GM12891 (cell line): ENCODE data around the gene CGNL1.

Source experiments
- DNase-seq: peaks from one replicate; pipeline ENCODE4 v3.0.0; 2011; ENCODE audit warnings: low spot score; ENCODE audit not compliant: insufficient read length
- FAIRE-seq: peaks from 2 replicates; lab custom pipeline; 2011; peaks lifted over from hg19 to GRCh38; lab: Jason Lieb, UNC
- PAX5 ChIP-seq: IDR thresholded peaks from 2 replicates; pipeline ENCODE4 v1.6.1; 2011; ENCODE audit warnings: low read length, moderate library complexity, mild to moderate bottlenecking; ENCODE audit not compliant: insufficient read depth, severe bottlenecking
- POLR2A ChIP-seq: IDR thresholded peaks from 2 replicates; pipeline ENCODE4 v1.6.1; 2011; ENCODE audit warnings: low read depth, low read length, control low read depth
- POLR2AphosphoS5 ChIP-seq: IDR thresholded peaks from 2 replicates; pipeline ENCODE4 v1.6.1; 2011; ENCODE audit warnings: low read depth, low read length, control low read depth
- POU2F2 ChIP-seq: IDR thresholded peaks from 2 replicates; pipeline ENCODE4 v1.6.1; 2011; ENCODE audit warnings: low read depth, mild to moderate bottlenecking, control low read depth, low read length, moderate library complexity
- SPI1 ChIP-seq: IDR thresholded peaks from 2 replicates; pipeline ENCODE4 v1.6.1; 2011; ENCODE audit warnings: low read depth, low read length, control low read depth
- TAF1 ChIP-seq: IDR thresholded peaks from 2 replicates; pipeline ENCODE4 v1.6.1; 2011; ENCODE audit warnings: low read depth, low read length, control low read depth

The CGNL1 gene

DNA sequence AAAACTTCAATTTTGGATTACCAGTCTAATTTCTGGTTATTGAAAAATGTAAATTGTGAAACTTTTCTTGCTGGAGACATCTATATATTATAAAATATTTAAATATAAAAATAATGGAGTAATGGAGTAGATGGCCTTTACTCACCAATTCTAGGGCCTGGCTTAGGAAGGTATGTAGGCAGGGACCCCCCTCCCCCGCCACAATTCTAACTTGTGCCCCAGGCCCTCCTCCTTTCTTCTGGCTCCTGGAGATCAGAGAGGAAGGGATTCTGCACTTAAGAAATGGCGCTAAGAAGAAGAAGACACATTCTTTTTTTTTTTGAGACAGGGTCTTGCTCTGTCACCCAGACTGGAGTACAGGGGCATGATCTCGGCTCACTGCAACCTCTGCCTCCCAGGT, 49.5 kb downstream of the CGNL1 start:
- no peak for FAIRE-seq
- DNase-seq = no peak
- no peak for TF ChIP-seq POLR2AphosphoS5
- TF ChIP-seq POU2F2 = no peak
- TF ChIP-seq TAF1 = no peak
- TF ChIP-seq PAX5 = no peak
- TF ChIP-seq POLR2A = no peak
- TF ChIP-seq SPI1 = no peak

DNA sequence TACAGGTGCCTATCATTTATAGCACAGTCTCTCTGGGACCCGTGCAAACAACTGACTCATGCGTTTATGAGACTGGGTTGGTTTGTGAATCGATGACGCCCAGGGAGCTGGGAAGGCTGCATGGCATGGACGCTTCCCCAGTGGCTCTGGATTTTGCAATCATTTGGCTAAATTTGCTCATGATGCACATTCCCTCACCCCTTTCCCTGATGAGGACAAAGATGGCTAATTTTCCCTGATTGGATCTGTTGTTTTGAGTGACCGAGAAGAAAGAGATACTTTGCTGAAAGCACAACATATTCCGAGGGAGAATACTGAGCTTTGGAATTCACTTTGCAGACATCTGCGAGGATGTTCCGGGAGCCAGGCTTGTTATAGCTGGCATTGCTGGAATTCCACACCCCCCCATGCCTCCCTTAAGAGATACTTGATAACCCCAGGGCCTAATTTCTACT, 51.1 kb downstream of the CGNL1 start:
- FAIRE-seq (no peak), DNase-seq (no peak)
- TF ChIP-seq TAF1 (no peak), POU2F2 (no peak), SPI1 (no peak), POLR2A (no peak), POLR2AphosphoS5 (no peak)

DNA sequence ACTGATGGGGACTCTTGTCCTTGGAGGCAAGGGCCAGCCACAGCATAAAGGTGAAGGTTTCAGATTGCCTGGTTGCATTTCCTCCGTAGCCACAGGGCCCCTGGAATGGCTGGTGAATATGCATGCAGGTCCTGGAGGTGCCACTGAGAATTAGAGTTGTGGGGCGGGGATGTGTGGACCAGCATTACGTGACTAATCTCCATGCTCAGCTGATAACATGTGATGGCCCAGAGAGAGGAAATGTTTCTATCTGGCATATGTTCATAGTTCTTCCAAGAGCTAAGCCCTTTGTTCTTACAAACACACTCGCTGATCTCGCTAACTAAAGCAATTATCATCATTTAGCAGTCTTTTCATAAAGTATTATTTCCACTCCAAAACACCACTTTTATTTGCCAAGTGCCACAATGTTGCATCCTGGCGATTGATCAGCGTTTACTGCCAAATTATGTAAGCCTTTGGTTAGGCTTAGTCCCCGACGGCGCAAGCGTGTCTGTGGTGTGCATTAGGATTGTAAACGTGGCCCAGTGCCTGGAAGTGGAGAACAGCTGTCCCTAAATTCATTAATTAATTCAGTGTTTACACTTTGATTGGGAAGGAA, 55.9 kb downstream of the CGNL1 start:
- no peak for FAIRE-seq
- TF ChIP-seq SPI1 (no peak), POLR2AphosphoS5 (no peak), TAF1 (no peak), POU2F2 (no peak), POLR2A (no peak), PAX5 (no peak)
- no peak for DNase-seq

DNA sequence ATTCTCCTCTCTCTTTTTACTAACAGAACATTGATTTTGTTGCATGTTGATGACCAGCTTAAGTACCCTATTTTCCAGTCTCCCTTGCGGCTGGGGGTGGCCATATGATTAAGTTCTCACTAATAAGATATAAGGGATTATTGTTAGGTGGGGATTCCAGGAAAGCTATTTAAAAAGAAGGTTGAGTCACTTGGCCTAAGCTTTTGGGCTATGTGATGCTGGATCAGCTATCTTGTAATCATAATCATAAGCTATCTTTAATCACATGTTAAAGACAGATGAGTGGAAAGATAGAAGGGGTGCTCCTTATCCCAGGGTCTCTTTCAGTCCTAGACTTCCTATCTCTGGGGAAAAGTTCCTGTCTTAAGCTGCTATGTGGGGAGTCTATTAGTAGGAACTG, 59.9 kb downstream of the CGNL1 start:
- TF ChIP-seq SPI1 (no peak), POLR2A (no peak), POU2F2 (no peak), PAX5 (no peak), POLR2AphosphoS5 (no peak), TAF1 (no peak)
- FAIRE-seq (no peak), DNase-seq (no peak)

DNA sequence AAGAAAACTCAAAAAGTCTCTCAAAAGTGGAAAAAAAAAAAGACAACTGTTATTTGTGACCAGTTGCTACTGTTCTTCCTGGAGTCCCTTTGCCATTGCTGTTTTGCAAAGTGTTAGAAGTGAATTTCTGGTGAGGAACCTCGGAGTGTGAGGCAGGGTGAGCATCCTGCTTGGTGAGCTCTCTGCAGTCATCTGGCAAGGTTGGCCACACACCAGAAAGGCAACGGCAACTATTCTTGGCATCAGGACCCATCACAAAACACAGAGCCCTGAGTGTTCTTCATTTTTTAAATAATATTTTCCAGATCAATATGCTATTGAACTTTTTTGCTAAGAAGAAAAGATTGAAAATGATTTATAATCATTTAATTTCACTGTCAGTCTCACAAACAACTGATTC, 60.7 kb downstream of the CGNL1 start:
- DNase-seq (no peak), FAIRE-seq (no peak)

DNA sequence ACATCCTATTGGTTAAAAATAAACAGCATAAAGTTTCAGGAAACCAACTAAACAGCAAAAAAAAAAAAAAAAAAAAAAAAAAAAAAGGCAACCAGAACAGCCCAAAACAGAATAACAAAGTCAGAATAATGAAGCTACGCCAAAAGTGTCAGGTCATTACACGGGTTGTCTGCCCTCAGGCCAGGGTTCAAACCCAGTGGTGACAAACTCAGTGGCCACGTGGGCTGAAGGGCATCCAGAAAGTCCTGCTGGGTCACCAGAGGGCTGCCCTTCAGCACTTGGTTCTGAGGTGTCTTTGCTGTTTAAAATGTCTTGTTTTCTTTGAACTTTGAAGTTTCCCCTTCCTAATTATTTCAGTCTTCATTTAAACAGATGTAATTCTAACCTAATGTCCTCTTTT, 61.3 kb downstream of the CGNL1 start:
- DNase-seq = no peak
- FAIRE-seq = no peak
- no peak for TF ChIP-seq SPI1
- no peak for TF ChIP-seq POLR2AphosphoS5
- TF ChIP-seq PAX5 = no peak
- no peak for TF ChIP-seq POLR2A

More for the DNA sequence above, 60.7 kb downstream of the CGNL1 start:
- TF ChIP-seq PAX5 (no peak), POLR2AphosphoS5 (no peak), SPI1 (no peak), TAF1 (no peak), POU2F2 (no peak), POLR2A (no peak)

DNA sequence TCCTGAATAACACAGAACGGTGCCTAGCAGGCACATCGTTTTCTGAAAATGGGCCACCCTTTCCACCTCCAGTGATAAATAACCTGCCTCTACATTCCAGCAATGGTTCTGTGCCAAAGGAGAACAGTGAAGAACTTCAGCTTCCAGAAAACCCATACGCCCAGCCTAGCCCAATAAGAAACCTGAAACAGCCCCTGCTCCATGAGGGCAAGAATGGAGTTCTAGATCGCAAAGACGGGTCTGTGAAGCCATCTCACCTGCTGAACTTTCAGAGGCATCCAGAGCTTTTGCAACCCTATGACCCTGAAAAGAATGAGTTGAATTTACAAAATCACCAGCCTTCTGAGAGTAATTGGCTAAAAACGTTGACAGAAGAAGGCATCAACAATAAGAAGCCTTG, 61.9 kb downstream of the CGNL1 start:
- FAIRE-seq = no peak
- DNase-seq = no peak
- no peak for TF ChIP-seq SPI1

DNA sequence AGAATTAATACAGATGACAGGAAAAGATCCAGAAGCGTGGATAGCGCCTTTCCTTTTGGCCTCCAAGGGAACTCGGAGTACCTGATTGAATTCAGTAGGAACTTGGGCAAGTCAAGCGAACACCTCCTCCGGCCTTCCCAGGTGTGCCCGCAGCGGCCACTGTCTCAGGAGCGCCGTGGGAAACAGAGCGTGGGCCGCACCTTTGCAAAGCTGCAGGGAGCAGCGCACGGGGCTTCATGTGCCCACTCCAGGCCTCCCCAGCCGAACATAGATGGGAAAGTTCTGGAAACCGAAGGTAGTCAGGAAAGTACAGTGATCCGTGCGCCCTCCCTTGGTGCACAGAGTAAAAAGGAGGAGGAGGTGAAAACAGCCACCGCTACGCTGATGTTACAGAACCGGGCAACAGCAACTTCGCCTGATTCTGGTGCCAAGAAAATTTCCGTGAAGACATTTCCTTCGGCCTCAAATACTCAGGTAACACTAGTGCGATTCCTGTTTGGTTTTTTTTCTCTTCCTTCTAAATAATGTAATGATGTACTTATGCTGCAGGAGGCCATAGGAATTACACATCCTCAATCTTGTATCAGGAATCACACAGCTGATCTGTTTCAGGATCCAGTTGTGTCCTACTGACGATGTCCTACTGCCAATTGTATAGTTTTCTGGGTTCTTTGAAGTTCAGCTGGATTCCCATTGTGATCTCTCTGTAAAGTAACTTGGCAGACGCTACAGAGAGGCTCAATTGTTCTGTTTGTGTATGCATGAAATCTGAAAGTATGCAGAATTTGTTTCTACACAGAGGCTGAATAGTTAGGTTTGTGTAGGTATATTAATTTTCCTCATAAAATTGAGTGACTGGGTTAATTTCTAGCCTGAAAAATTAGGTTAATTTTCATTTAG, 63.1 kb downstream of the CGNL1 start:
- DNase-seq (no peak), FAIRE-seq (no peak)
- TF ChIP-seq SPI1 (no peak), POLR2A (no peak), POLR2AphosphoS5 (no peak), POU2F2 (no peak), TAF1 (no peak), PAX5 (no peak)

DNA sequence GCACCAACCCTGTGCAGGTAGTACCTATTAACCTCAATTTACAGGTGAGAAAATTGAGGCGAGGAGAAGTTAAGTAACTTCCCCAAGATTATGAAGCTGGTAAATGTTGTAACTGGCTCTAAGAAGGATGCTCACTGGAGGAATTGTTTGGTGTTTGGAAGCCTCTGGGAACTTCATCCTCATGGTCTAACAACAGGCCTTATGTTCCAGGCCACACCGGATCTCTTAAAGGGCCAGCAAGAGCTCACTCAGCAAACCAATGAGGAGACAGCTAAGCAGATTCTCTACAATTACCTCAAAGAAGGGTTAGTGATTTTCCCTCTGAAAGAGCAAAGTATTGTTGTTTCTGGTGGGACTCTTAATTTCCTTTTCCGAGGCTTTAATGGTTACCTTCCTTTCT, 63.9 kb downstream of the CGNL1 start:
- no peak for FAIRE-seq
- no peak for TF ChIP-seq POU2F2
- no peak for TF ChIP-seq PAX5
- TF ChIP-seq POLR2A = no peak
- no peak for TF ChIP-seq SPI1
- no peak for TF ChIP-seq TAF1
- TF ChIP-seq POLR2AphosphoS5 = no peak
- no peak for DNase-seq

DNA sequence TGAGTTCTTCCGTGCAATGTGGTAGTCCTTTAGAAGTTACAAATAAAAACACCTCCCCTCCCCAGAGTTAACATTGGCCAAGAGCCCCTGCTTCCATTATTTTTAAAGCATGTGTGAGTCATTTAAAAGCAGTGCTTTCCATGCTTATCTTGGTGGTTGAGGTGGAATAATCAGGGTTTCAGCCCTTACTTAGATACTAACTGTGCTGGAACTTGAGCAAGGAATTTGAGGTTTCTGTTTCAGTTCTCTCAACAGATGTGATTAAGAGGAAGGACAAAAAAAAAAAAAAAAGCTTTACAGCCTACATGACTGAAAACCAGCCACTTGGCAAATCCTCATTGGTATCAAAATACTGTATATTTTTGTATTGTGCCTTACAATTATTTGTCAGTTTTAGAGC, 64.5 kb downstream of the CGNL1 start:
- DNase-seq = no peak
- TF ChIP-seq POLR2A = no peak
- TF ChIP-seq PAX5 = no peak
- no peak for TF ChIP-seq POLR2AphosphoS5
- no peak for TF ChIP-seq SPI1
- no peak for TF ChIP-seq TAF1
- TF ChIP-seq POU2F2 = no peak
- no peak for FAIRE-seq

DNA sequence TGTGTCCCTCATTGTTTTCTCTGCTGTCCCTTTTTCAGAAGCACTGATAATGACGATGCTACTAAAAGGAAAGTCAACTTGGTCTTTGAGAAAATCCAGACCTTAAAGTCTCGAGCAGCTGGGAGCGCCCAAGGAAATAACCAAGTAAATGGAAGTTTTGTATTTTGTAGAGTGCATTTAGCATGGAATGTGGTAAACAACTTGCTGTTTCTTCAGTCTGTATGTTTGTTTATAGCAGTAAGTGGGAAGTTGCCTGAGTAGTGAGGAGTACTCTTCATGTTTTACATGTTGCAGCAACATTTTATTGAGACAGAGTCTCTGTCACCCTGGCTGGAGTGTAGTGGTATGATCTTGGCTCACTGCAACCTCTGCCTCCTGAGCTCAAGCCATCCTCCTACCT, 66.0 kb downstream of the CGNL1 start:
- FAIRE-seq = no peak
- no peak for DNase-seq
- TF ChIP-seq PAX5 (no peak), POU2F2 (no peak), POLR2A (no peak), POLR2AphosphoS5 (no peak)

DNA sequence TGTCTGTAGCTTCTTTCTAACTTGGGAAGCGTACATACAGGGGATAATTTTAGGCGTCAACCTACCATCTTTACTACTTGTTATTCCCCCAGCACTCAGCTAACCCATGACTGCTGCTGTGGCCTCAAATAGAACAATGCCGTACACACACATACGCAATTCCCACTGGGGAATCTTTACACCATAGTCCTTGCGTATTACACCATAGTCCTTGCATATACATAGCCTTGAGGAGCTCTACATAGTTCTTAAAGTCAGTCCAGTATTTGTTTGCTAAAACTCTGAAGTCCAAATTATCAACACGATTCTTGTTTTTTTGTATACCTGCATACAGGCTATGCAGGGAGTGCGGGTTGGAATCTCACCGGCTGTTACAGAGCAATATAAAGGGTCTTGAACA, 67.2 kb downstream of the CGNL1 start:
- FAIRE-seq = no peak
- DNase-seq = no peak
- no peak for TF ChIP-seq POU2F2
- TF ChIP-seq PAX5 = no peak
- TF ChIP-seq TAF1 = no peak
- TF ChIP-seq SPI1 = no peak
- no peak for TF ChIP-seq POLR2AphosphoS5
- TF ChIP-seq POLR2A = no peak
